Measurements from ENCODE around the gene INTS13.

GRCh38 chr12:26896913-26897312 is 40.9 kb downstream of the INTS13 start:
- TF ChIP-seq, protein P1, sequence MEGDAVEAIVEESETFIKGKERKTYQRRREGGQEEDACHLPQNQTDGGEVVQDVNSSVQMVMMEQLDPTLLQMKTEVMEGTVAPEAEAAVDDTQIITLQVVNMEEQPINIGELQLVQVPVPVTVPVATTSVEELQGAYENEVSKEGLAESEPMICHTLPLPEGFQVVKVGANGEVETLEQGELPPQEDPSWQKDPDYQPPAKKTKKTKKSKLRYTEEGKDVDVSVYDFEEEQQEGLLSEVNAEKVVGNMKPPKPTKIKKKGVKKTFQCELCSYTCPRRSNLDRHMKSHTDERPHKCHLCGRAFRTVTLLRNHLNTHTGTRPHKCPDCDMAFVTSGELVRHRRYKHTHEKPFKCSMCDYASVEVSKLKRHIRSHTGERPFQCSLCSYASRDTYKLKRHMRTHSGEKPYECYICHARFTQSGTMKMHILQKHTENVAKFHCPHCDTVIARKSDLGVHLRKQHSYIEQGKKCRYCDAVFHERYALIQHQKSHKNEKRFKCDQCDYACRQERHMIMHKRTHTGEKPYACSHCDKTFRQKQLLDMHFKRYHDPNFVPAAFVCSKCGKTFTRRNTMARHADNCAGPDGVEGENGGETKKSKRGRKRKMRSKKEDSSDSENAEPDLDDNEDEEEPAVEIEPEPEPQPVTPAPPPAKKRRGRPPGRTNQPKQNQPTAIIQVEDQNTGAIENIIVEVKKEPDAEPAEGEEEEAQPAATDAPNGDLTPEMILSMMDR (conservative IDR thresholded peaks at IDR 0.05; ENCODE audit: low read depth, low read length) = no peak
- no peak for TF ChIP-seq SMC3 (IDR thresholded peaks at IDR 0.05; ENCODE audit: low read depth, low read length)
- no peak for TF ChIP-seq POLR2A (IDR thresholded peaks at IDR 0.05; ENCODE audit: low read depth, low read length)

All from IMR-90 (cell line).